PC-3 (cell line): ENCODE results near the gene CCNB2. TPM values are rescaled to one million over a fixed set of nuclear protein-coding genes. Genes with fewer than 3 reads are reported as not detected.
"Not testable (repeated sequence)": the region's sequence is repeated elsewhere in the genome, so short reads cannot be mapped to it uniquely, and the experiment has no call there.

Experiments used
- ATAC-seq: fragments of 200-7000 bp; cut with Tn5 transposase; 2 replicates; pipeline ENCODE4 v1.9.1; 2020; ENCODE audit warnings: mild to moderate bottlenecking, moderate library complexity
- BruUV-seq: library from RNA; stranded (reverse); fragments of 400-500 nt; replicated peaks from 2 replicates; lab custom pipeline; 2021; lab: Mats Ljungman, UMichigan
- CTCF ChIA-PET: fragments of 300-600 bp; sonication (Branson Sonifier 250); formaldehyde crosslinking; loops from one replicate; lab custom pipeline; 2022; ENCODE audit warnings: antibody characterized with exemption; lab: Charles Lee
- POLR2A ChIA-PET: fragments of 300-600 bp; sonication (Branson Sonifier 250); formaldehyde crosslinking; loops from one replicate; lab custom pipeline; 2022; ENCODE audit warnings: antibody characterized with exemption; ENCODE audit not compliant: unreplicated experiment; lab: Charles Lee
- DNase-seq: peaks from one replicate; pipeline ENCODE4 v3.0.0-alpha.2; 2015
- H2AFZ ChIP-seq: fragments of 300-600 bp; sonication (generic); 2 replicates; pipeline ENCODE4 v1.6.0; 2016; ENCODE audit warnings: antibody characterized with exemption, low read length
- H3F3A ChIP-seq: fragments of 300-600 bp; sonication (generic); one replicate; pipeline ENCODE4 v1.6.0; 2017; ENCODE audit warnings: antibody characterized with exemption, low read length, control low read depth, mild to moderate bottlenecking; ENCODE audit not compliant: unreplicated experiment
- H3K27ac ChIP-seq: fragments of 300-600 bp; sonication (generic); 2 replicates; pipeline ENCODE4 v1.5.1; 2016; ENCODE audit warnings: mild to moderate bottlenecking, low read length
- H3K27me3 ChIP-seq: fragments of 300-600 bp; sonication (generic); 2 replicates; pipeline ENCODE4 v1.6.1; 2016; ENCODE audit warnings: low read length, mixed read lengths
- H3K36me3 ChIP-seq: fragments of 300-600 bp; sonication (generic); 2 replicates; pipeline ENCODE4 v1.6.1; 2016; ENCODE audit warnings: low read depth, mixed run types, low read length, mixed read lengths
- H3K4me1 ChIP-seq: fragments of 300-600 bp; sonication (generic); 2 replicates; pipeline ENCODE4 v1.5.1; 2016; ENCODE audit warnings: low read length; ENCODE audit not compliant: insufficient read depth
- H3K4me2 ChIP-seq: fragments of 300-600 bp; sonication (generic); 2 replicates; pipeline ENCODE4 v1.6.0; 2016; ENCODE audit warnings: low read length
- H3K4me3 ChIP-seq: fragments of 300-600 bp; sonication (generic); 2 replicates; pipeline ENCODE4 v1.5.1; 2016; ENCODE audit warnings: mild to moderate bottlenecking, low read length, mixed read lengths
- H3K79me2 ChIP-seq: fragments of 300-600 bp; sonication (generic); 2 replicates; pipeline ENCODE4 v1.6.1; 2017; ENCODE audit warnings: low read length, mixed read lengths
- H3K9ac ChIP-seq: fragments of 300-600 bp; sonication (generic); 2 replicates; pipeline ENCODE4 v1.6.0; 2016; ENCODE audit warnings: mild to moderate bottlenecking, low read length
- H3K9me2 ChIP-seq: fragments of 300-600 bp; sonication (generic); replicated peaks from 2 replicates; pipeline ENCODE4 v1.6.1; 2016; ENCODE audit warnings: mixed run types, low read length, mixed read lengths
- H3K9me3 ChIP-seq: fragments of 300-600 bp; sonication (generic); 2 replicates; pipeline ENCODE4 v1.6.1; 2016; ENCODE audit warnings: low read length, mixed read lengths
- H4K20me1 ChIP-seq: fragments of 300-600 bp; sonication (generic); 2 replicates; pipeline ENCODE4 v1.6.1; 2016; ENCODE audit warnings: low read length, mixed read lengths
- CTCF ChIP-seq: fragments of 300-600 bp; sonication (generic); conservative IDR thresholded peaks from 2 replicates; pipeline ENCODE4 v1.5.1; 2017; ENCODE audit warnings: antibody characterized with exemption, low read depth, mild to moderate bottlenecking, low read length
- EZH2 ChIP-seq: fragments of 300-600 bp; sonication (generic); IDR thresholded peaks from one replicate; pipeline ENCODE4 v1.6.1; 2017; ENCODE audit warnings: antibody characterized with exemption, mild to moderate bottlenecking, low read length; ENCODE audit not compliant: unreplicated experiment
- EZH2phosphoT487 ChIP-seq: fragments of 300-600 bp; sonication (generic); IDR thresholded peaks from 2 replicates; pipeline ENCODE4 v1.6.1; 2018; ENCODE audit warnings: mild to moderate bottlenecking, antibody characterized with exemption, low read length, borderline replicate concordance
- intact Hi-C: fragments of 100-400 bp; cut with micrococcal nuclease; formaldehyde crosslinking; loops from 2 replicates; pipeline ENCODE4 v1.9.0; 2023
- total RNA-seq: library from RNA; depleted of rRNA; stranded (reverse); fragments of >200 nt; gene quantifications from 2 replicates; pipeline ENCODE4 v1.2.3, GENCODE V29; 2014

Gene CCNB2
- total RNA-seq, 1 experiment from 2014 or later, result 61.7 TPM

- no peak for DNase-seq
- Histone ChIP-seq H3K27ac (no peak overlapping the region), H3K4me3 (no peak overlapping the region), H2AFZ (no peak overlapping the region), H3K36me3 (peaks cover 36% of the 10 kb centered on the region), H3K9ac (no peak overlapping the region), H4K20me1 (no peaks in the 10 kb centered on the region), H3K9me3 (no peaks in the 10 kb centered on the region), H3K79me2 (no peaks in the 10 kb centered on the region), H3K9me2 (no peaks in the 10 kb centered on the region), H3F3A (no peaks in the 10 kb centered on the region), H3K4me2 (no peak overlapping the region), H3K4me1 (no peaks in the 10 kb centered on the region), H3K27me3 (no peaks in the 10 kb centered on the region)
- TF ChIP-seq CTCF (no peak), EZH2 (no peak), EZH2phosphoT487 (no peak)
- ATAC-seq, result no peak
- ChIA-PET CTCF (no interaction called here), POLR2A (no interaction called here)
- no TSS peak for BruUV-seq
- intact Hi-C loops, result no loop called here
Observed at GRCh38 chr15:59120937-59121336, 16.0 kb downstream of the CCNB2 start.

GRCh38 chr15:59124261-59124660 is 19.3 kb downstream of the CCNB2 start:
- Histone ChIP-seq H3K9me3 (no peaks in the 10 kb centered on the region), H3F3A (no peaks in the 10 kb centered on the region), H3K4me2 (no peak overlapping the region), H2AFZ (no peak overlapping the region), H3K4me3 (no peak overlapping the region), H3K79me2 (0 out of 2 replicates have a peak, but pooled peaks cover 2% of the 10 kb centered on the region), H4K20me1 (no peaks in the 10 kb centered on the region), H3K27ac (no peak overlapping the region), H3K27me3 (no peaks in the 10 kb centered on the region), H3K9me2 (no peaks in the 10 kb centered on the region), H3K4me1 (no peaks in the 10 kb centered on the region), H3K36me3 (peaks cover 16% of the 10 kb centered on the region), H3K9ac (no peak overlapping the region)
- BruUV-seq, result no TSS peak
- DNase-seq, result no peak
- ChIA-PET POLR2A (no interaction called here), CTCF (no interaction called here)
- no peak for TF ChIP-seq EZH2phosphoT487
- no peak for TF ChIP-seq EZH2
- no peak for TF ChIP-seq CTCF
- intact Hi-C loops, result no loop called here
- no peak for ATAC-seq

- H3K9ac ChIP-seq, BruUV-seq, intact Hi-C loops, H3K9me3 ChIP-seq, POLR2A ChIA-PET, H3K27ac ChIP-seq, DNase-seq, H2AFZ ChIP-seq, H3K27me3 ChIP-seq, H3K4me2 ChIP-seq, H3K4me3 ChIP-seq, H3K79me2 ChIP-seq, H3K9me2 ChIP-seq, H4K20me1 ChIP-seq, H3F3A ChIP-seq, H3K4me1 ChIP-seq, ATAC-seq, CTCF ChIA-PET: not testable (repeated sequence)
- peaks cover 23% of the 10 kb centered on the region for H3K36me3 ChIP-seq
Observed at GRCh38 chr15:59125683-59126082, 20.7 kb downstream of the CCNB2 start.

GRCh38 chr15:59127255-59127654 is 22.3 kb downstream of the CCNB2 start:
- H3K79me2 ChIP-seq, CTCF ChIA-PET, DNase-seq: not testable (repeated sequence)

More at GRCh38 chr15:59127255-59127654, 22.3 kb downstream of the CCNB2 start:
- H4K20me1 ChIP-seq, H3K9me2 ChIP-seq, intact Hi-C loops, H3K4me2 ChIP-seq, H3K27ac ChIP-seq, H3K9ac ChIP-seq, H3F3A ChIP-seq, POLR2A ChIA-PET, H3K27me3 ChIP-seq, H3K9me3 ChIP-seq, ATAC-seq, H2AFZ ChIP-seq, H3K4me1 ChIP-seq, BruUV-seq, H3K4me3 ChIP-seq: not testable (repeated sequence)
- peaks cover 27% of the 10 kb centered on the region for H3K36me3 ChIP-seq
